Measurements from ENCODE around the gene THSD4. TPM values are rescaled to one million over a fixed set of nuclear protein-coding genes. Genes with fewer than 3 reads are reported as not detected.

The THSD4 gene
- total and polyA plus RNA-seq, 2 experiments from 2014 or later: 5.1 to 25.5 TPM

- DNase-seq (ENCODE audit: low read depth in 1 of 2, low spot score in 1 of 2): no peak
- H3K9me3 ChIP-seq (ENCODE audit: low read depth): no peaks in the 10 kb centered on the region
- H3K27ac ChIP-seq: no peak overlapping the region
- TF ChIP-seq CTCF (IDR thresholded peaks at IDR 0.05; ENCODE audit: low read depth, low read length): no peak
- H3K27me3 ChIP-seq: no peaks in the 10 kb centered on the region
- H3K4me3 ChIP-seq: no peak overlapping the region
- H3K36me3 ChIP-seq: no peaks in the 10 kb centered on the region
- H3K4me1 ChIP-seq (ENCODE audit: low read depth): peaks cover 9% of the 10 kb centered on the region
Measured at GRCh38 chr15:71334434-71334833, 219.2 kb downstream of the THSD4 start.

GRCh38 chr15:71334873-71335272 lies 219.6 kb downstream of the THSD4 start:
- DNase-seq (ENCODE audit: low read depth in 1 of 2, low spot score in 1 of 2): no peak
- no peak overlapping the region for H3K4me3 ChIP-seq
- TF ChIP-seq CTCF (IDR thresholded peaks at IDR 0.05; ENCODE audit: low read depth, low read length): no peak
- peaks cover 9% of the 10 kb centered on the region for H3K4me1 ChIP-seq (ENCODE audit: low read depth)
- H3K27ac ChIP-seq: no peak overlapping the region
- H3K27me3 ChIP-seq: no peaks in the 10 kb centered on the region
- no peaks in the 10 kb centered on the region for H3K36me3 ChIP-seq
- H3K9me3 ChIP-seq (ENCODE audit: low read depth): no peaks in the 10 kb centered on the region

DNA sequence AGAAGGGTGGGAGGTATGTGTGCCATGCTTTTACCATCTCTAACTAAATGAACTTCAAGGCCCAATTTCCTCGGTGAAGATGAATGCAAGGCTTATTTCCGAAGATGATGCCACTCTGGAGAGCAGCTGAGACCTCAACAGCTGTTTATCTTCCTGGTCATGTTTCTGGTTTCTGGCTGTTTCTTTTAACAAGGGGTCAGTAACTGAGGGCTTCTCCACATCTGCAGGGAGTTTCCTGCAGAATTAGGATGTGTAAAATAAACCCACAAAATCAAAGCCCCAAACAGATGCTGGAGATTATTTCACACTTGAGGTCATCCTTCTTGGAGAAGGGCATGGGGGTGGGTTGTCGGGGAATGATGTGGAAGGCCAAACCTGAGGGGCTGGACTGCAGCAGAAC lies 220.3 kb downstream of the THSD4 start:
- H3K9me3 ChIP-seq (ENCODE audit: low read depth): no peaks in the 10 kb centered on the region
- no peak overlapping the region for H3K4me3 ChIP-seq
- peaks cover 9% of the 10 kb centered on the region for H3K4me1 ChIP-seq (ENCODE audit: low read depth)
- DNase-seq (ENCODE audit: low read depth in 1 of 2, low spot score in 1 of 2): no peak
- no peak overlapping the region for H3K27ac ChIP-seq
- no peaks in the 10 kb centered on the region for H3K27me3 ChIP-seq
- TF ChIP-seq CTCF (IDR thresholded peaks at IDR 0.05; ENCODE audit: low read depth, low read length): no peak
- H3K36me3 ChIP-seq: no peaks in the 10 kb centered on the region

- no peak for TF ChIP-seq CTCF (IDR thresholded peaks at IDR 0.05; ENCODE audit: low read depth, low read length)
- Histone ChIP-seq H3K4me3 (no peak overlapping the region), H3K4me1 (ENCODE audit: low read depth) (peaks cover 9% of the 10 kb centered on the region), H3K27me3 (no peaks in the 10 kb centered on the region), H3K27ac (no peak overlapping the region), H3K36me3 (no peaks in the 10 kb centered on the region), H3K9me3 (ENCODE audit: low read depth) (no peaks in the 10 kb centered on the region)
- no peak for DNase-seq (ENCODE audit: low read depth in 1 of 2, low spot score in 1 of 2)
Measured at GRCh38 chr15:71336671-71337070, 221.4 kb downstream of the THSD4 start.

- TF ChIP-seq CTCF (IDR thresholded peaks at IDR 0.05; ENCODE audit: low read depth, low read length): no peak
- H3K9me3 ChIP-seq (ENCODE audit: low read depth): no peaks in the 10 kb centered on the region
- H3K36me3 ChIP-seq: no peaks in the 10 kb centered on the region
- no peak overlapping the region for H3K4me3 ChIP-seq
- peaks cover 9% of the 10 kb centered on the region for H3K4me1 ChIP-seq (ENCODE audit: low read depth)
- no peaks in the 10 kb centered on the region for H3K27me3 ChIP-seq
- H3K27ac ChIP-seq: no peak overlapping the region
- DNase-seq (ENCODE audit: low read depth in 1 of 2, low spot score in 1 of 2): peak in 1 of 2 donors; percentile 15
Measured at GRCh38 chr15:71337197-71337845, 222.1 kb downstream of the THSD4 start.

Data from cardiac muscle cell (in vitro differentiated cells and primary cell).